CD4-positive, alpha-beta T cell (primary cell): ENCODE data around the gene KRTAP6-1. TPM values are rescaled to one million over a fixed set of nuclear protein-coding genes. Genes with fewer than 3 reads are reported as not detected.

Experiments
- ATAC-seq: fragments of 200-7000 bp; cut with Tn5 transposase; one replicate; pipeline ENCODE4 v1.10.0; 2022; ENCODE audit warnings: mild to moderate bottlenecking; ENCODE audit not compliant: poor library complexity
- CTCF ChIA-PET: fragments of 350-600 bp; sonication (Branson Sonifier 250); formaldehyde crosslinking; loops from one replicate; lab custom pipeline; 2021; ENCODE audit warnings: antibody characterized with exemption, inconsistent platforms; lab: Charles Lee
- POLR2A ChIA-PET: fragments of 350-600 bp; sonication (Branson Sonifier 250); formaldehyde crosslinking; loops from one replicate; lab custom pipeline; 2021; ENCODE audit warnings: antibody characterized with exemption, inconsistent platforms; lab: Charles Lee
- DNase-seq, 14 experiments: peaks; one replicate each; pipeline ENCODE4 v3.0.0-alpha.2; 2013 to 2020; ENCODE audit warnings: mixed read lengths in 2 of 14
- H3K27ac ChIP-seq, 2 donors: one replicate each; pipeline versions ENCODE4 v1.5.1 to v1.7.0; 2013; ENCODE audit warnings: low read length in 2 of 2, low read depth in 1 of 2, mild to moderate bottlenecking in 1 of 2
- H3K27me3 ChIP-seq, 2 experiments: 1 replicate in 1 of 2; 2 replicates in 1 of 2; pipeline versions ENCODE4 v1.6.1 to v1.7.0; 2013; ENCODE audit warnings: low read length in 2 of 2, control low read depth in 1 of 2, mild to moderate bottlenecking in 1 of 2, moderate library complexity in 1 of 2; ENCODE audit not compliant: insufficient read depth in 2 of 2, control insufficient read depth in 1 of 2
- H3K36me3 ChIP-seq: one replicate; pipeline ENCODE4 v1.6.1; 2013; ENCODE audit warnings: low read length, control low read depth; ENCODE audit not compliant: insufficient read depth
- H3K4me1 ChIP-seq: one replicate; pipeline ENCODE4 v1.6.1; 2013; ENCODE audit warnings: low read length, control low read depth; ENCODE audit not compliant: insufficient read depth
- H3K4me3 ChIP-seq: one replicate; pipeline ENCODE4 v1.5.1; 2013; ENCODE audit warnings: mild to moderate bottlenecking, low read length, moderate library complexity
- H3K9me3 ChIP-seq, 2 experiments: 1 replicate in 1 of 2; 2 replicates in 1 of 2; pipeline versions ENCODE4 v1.6.1 to v1.7.0; 2013; ENCODE audit warnings: low read length in 2 of 2, mild to moderate bottlenecking in 2 of 2, control low read depth in 1 of 2, moderate library complexity in 1 of 2; ENCODE audit not compliant: control insufficient read depth in 1 of 2, insufficient read depth in 1 of 2
- H3K27ac Mint-ChIP-seq: one replicate; pipeline ENCODE4 v1.8.0; 2020; ENCODE audit warnings: mixed read lengths
- H3K27me3 Mint-ChIP-seq: one replicate; pipeline ENCODE4 v1.8.0; 2021; ENCODE audit warnings: mixed read lengths
- H3K36me3 Mint-ChIP-seq: one replicate; pipeline ENCODE4 v1.8.0; 2021; ENCODE audit warnings: low read depth, mixed read lengths
- H3K4me1 Mint-ChIP-seq: one replicate; pipeline ENCODE4 v1.8.0; 2021; ENCODE audit warnings: low read depth, mixed read lengths
- H3K4me3 Mint-ChIP-seq: one replicate; pipeline ENCODE4 v1.8.0; 2020; ENCODE audit warnings: mild to moderate bottlenecking, mixed read lengths
- H3K9me3 Mint-ChIP-seq: one replicate; pipeline ENCODE4 v1.8.0; 2020; ENCODE audit warnings: mixed read lengths
- CTCF ChIP-seq: fragments of 200-600 bp; IDR thresholded peaks from one replicate; pipeline ENCODE4 v1.8.0; 2022; ENCODE audit warnings: antibody characterized with exemption, mild to moderate bottlenecking
- intact Hi-C, 2 experiments: fragments of 100-400 bp; cut with DNase I in 1 of 2; cut with micrococcal nuclease in 1 of 2; formaldehyde crosslinking; loops; one replicate each; pipeline versions ENCODE4 v1.15.1 to v1.9.0; 2023 to 2025; cut with DNase I, micrococcal nuclease
- total RNA-seq, 174 experiments: library from RNA in 2 of 174; stranded (reverse) in 2 of 174; gene quantifications; one replicate each; pipeline ENCODE4 v1.2.3 and lab custom pipeline; 2021 to 2026

Gene KRTAP6-1
- total RNA-seq, 2 experiments from 2014 or later = not detected

GRCh38 chr21:30605968-30606367 is 7.8 kb downstream of the KRTAP6-1 start:
- peaks cover 0 to 3% of the 10 kb centered on the region in 2 experiments for H3K27me3 ChIP-seq
- ChIA-PET CTCF (no interaction called here), POLR2A (no interaction called here)
- Mint-ChIP-seq H3K36me3 (no peaks in the 10 kb centered on the region), H3K4me3 (no peak overlapping the region), H3K27me3 (no peaks in the 10 kb centered on the region), H3K4me1 (no peaks in the 10 kb centered on the region), H3K27ac (no peak overlapping the region), H3K9me3 (peaks cover 10% of the 10 kb centered on the region)
- H3K36me3 ChIP-seq = no peaks in the 10 kb centered on the region
- no peak for TF ChIP-seq CTCF
- DNase-seq (no peak), ATAC-seq (no peak)
- no peaks in the 10 kb centered on the region for H3K9me3 ChIP-seq
- intact Hi-C loops = no loop called here
- H3K27ac ChIP-seq = no peak overlapping the region
- no peaks in the 10 kb centered on the region for H3K4me1 ChIP-seq
- no peak overlapping the region for H3K4me3 ChIP-seq

GRCh38 chr21:30600787-30601186 is 12.9 kb downstream of the KRTAP6-1 start, which contains the start of gene KRTAP22-1:
KRTAP22-1 (plus strand) TSS chr21:30601087.
- CTCF ChIA-PET = no interaction called here

GRCh38 chr21:30598802-30599201 is 14.9 kb downstream of the KRTAP6-1 start, which contains the start of gene KRTAP6-2:
KRTAP6-2 (minus strand) TSS chr21:30598902; CDS start chr21:30598874, 28 bp downstream.
- H3K9me3 ChIP-seq = peaks cover 0 to 3% of the 10 kb centered on the region in 2 experiments
- no peak within 1 kb of the TSS for H3K4me3 ChIP-seq
- ChIA-PET POLR2A (no interaction called here), CTCF (no interaction called here)
- intact Hi-C loops = no loop called here
- no peak within 1 kb of the TSS for H3K4me3 Mint-ChIP-seq
- peaks cover 0 to 3% of the 10 kb centered on the region in 2 experiments for H3K27me3 ChIP-seq
- H3K27ac Mint-ChIP-seq = no peak within 1 kb of the TSS
- no peaks in the 10 kb centered on the region for H3K36me3 ChIP-seq
- no peaks in the 10 kb centered on the region for H3K4me1 Mint-ChIP-seq
- H3K4me1 ChIP-seq = no peaks in the 10 kb centered on the region
- no peak for TF ChIP-seq CTCF
- H3K36me3 Mint-ChIP-seq = no peaks in the 10 kb centered on the region
- H3K27ac ChIP-seq = no peak within 1 kb of the TSS
- DNase-seq (no peak), ATAC-seq (no peak)
- H3K9me3 Mint-ChIP-seq = no peaks in the 10 kb centered on the region
- no peaks in the 10 kb centered on the region for H3K27me3 Mint-ChIP-seq

More at GRCh38 chr21:30600787-30601186, 12.9 kb downstream of the KRTAP6-1 start, which contains the start of gene KRTAP22-1:
- H3K27me3 Mint-ChIP-seq = no peaks in the 10 kb centered on the region
- intact Hi-C loops = no loop called here
- no peaks in the 10 kb centered on the region for H3K9me3 Mint-ChIP-seq
- POLR2A ChIA-PET = no interaction called here
- Histone ChIP-seq H3K9me3 (peaks cover 0 to 3% of the 10 kb centered on the region in 2 experiments), H3K27ac (no peak within 1 kb of the TSS), H3K4me1 (no peaks in the 10 kb centered on the region), H3K27me3 (peaks cover 0 to 3% of the 10 kb centered on the region in 2 experiments), H3K4me3 (no peak within 1 kb of the TSS), H3K36me3 (no peaks in the 10 kb centered on the region)
- TF ChIP-seq CTCF = no peak
- H3K4me1 Mint-ChIP-seq = no peaks in the 10 kb centered on the region
- no peak within 1 kb of the TSS for H3K27ac Mint-ChIP-seq
- ATAC-seq (no peak), DNase-seq (no peak)
- H3K36me3 Mint-ChIP-seq = no peaks in the 10 kb centered on the region
- H3K4me3 Mint-ChIP-seq = no peak within 1 kb of the TSS
